ENCODE data around the gene HERC3. TPM values are rescaled to one million over a fixed set of nuclear protein-coding genes. Genes with fewer than 3 reads are reported as not detected.

HERC3 gene
- polyA plus RNA-seq, 3 donors: 30.5 to 36.9 (median 36.7) TPM

DNA sequence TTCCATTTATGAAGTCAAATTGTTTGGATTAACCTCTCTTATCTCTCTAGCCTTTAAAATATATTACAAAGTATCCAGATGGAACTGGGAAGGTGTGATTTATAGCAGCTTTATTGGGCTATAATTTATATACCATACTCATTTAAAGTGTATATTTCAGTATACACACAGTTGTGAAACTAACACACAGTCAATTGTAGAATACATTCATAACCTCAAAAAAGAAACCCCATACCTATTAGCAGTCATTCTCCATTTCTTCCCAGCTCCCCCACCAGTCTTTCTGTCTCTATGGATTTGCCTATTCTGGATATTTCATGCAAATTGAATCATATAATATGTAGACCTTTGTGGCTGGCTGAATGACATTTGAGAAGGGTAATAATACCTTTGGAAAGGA is 112.9 kb downstream of the HERC3 start:
- Histone ChIP-seq H3K36me3 (replicated peaks in 1 of 2; ENCODE audit: control insufficient read depth in 1 of 2, insufficient read depth in 2 of 2, low read length in 2 of 2) (peaks cover 66 to 96% of the 10 kb centered on the region in 2 donors), H4K20me1 (ENCODE audit: insufficient read depth, low read length) (peaks cover 6% of the 10 kb centered on the region), H3K4me2 (replicated peaks; ENCODE audit: extremely low read depth, low read length, poor library complexity, severe bottlenecking) (no peak overlapping the region), H3K27ac (ENCODE audit: low read depth in 1 of 2, low read length in 2 of 2) (no peak overlapping the region), H3K4me3 (replicated peaks in 1 of 3; ENCODE audit: low read depth in 2 of 3, low read length in 3 of 3) (no peak overlapping the region), H3K9me3 (replicated peaks in 1 of 2; ENCODE audit: control insufficient read depth in 1 of 2, insufficient read depth in 1 of 2, low read length in 2 of 2) (no peaks in the 10 kb centered on the region), H3K27me3 (ENCODE audit: control insufficient read depth in 2 of 2, insufficient read depth in 2 of 2, low read length in 2 of 2) (no peaks in the 10 kb centered on the region), H3K79me2 (ENCODE audit: insufficient read depth, low read length) (no peaks in the 10 kb centered on the region), H3K9ac (ENCODE audit: insufficient read depth, low read length, poor library complexity, severe bottlenecking) (no peak overlapping the region), H3K4me1 (ENCODE audit: control insufficient read depth in 1 of 2, insufficient read depth in 2 of 2, low read length in 2 of 2) (no peaks in the 10 kb centered on the region), H2AFZ (ENCODE audit: insufficient read depth, low read depth, low read length, poor library complexity, severe bottlenecking) (no peak overlapping the region)
- H3K36me3 Mint-ChIP-seq: peaks cover 77 to 82% of the 10 kb centered on the region in 2 donors
- no peaks in the 10 kb centered on the region for H3K27me3 Mint-ChIP-seq (ENCODE audit: low read depth in 3 of 3)
- intact Hi-C loops (cut with micrococcal nuclease): no loop called here
- peaks cover 3% of the 10 kb centered on the region for H3K4me1 Mint-ChIP-seq
- H3K27ac Mint-ChIP-seq: peak overlapping the region in 1 of 7 donors; percentile 9
- H3K9me3 Mint-ChIP-seq: no peaks in the 10 kb centered on the region
- H3K4me3 Mint-ChIP-seq: no peak overlapping the region
- TF ChIP-seq, protein P1, sequence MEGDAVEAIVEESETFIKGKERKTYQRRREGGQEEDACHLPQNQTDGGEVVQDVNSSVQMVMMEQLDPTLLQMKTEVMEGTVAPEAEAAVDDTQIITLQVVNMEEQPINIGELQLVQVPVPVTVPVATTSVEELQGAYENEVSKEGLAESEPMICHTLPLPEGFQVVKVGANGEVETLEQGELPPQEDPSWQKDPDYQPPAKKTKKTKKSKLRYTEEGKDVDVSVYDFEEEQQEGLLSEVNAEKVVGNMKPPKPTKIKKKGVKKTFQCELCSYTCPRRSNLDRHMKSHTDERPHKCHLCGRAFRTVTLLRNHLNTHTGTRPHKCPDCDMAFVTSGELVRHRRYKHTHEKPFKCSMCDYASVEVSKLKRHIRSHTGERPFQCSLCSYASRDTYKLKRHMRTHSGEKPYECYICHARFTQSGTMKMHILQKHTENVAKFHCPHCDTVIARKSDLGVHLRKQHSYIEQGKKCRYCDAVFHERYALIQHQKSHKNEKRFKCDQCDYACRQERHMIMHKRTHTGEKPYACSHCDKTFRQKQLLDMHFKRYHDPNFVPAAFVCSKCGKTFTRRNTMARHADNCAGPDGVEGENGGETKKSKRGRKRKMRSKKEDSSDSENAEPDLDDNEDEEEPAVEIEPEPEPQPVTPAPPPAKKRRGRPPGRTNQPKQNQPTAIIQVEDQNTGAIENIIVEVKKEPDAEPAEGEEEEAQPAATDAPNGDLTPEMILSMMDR (IDR thresholded peaks at IDR 0.05): no peak
- no peak for DNase-seq

DNA sequence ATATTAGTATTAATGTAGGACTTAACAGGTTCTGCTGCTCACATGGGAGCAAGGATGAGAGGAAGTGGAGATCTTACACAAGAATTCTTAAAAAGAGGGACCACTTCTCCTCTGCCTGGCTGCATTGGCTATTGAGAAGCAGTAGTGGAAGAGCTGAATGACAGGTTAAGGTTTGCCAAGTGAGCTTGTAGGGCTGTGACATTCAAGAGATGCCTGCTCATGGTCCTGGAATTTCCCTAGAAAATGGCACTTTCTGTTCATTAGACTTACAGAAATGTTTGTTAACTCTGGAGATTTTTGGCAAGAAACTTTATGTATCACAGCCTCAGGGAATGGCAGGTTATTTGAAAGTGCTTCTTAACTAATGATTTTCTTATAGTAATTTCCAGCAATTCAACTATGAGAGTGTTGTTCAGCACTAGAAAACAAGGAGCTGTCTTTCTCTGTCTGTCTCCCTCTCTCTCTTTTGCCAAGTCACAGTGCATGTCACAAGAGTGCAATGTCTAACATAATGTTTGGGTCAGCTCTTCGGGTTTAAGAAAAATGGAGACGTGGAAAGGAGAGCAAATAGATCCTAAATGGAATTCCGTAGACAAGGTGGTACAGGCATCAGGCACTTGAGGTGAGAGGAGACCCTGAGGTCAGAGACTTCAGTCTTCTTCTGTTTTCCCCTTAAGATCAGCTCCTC is 113.7 kb downstream of the HERC3 start:
- Mint-ChIP-seq H3K4me3 (no peak overlapping the region), H3K27ac (no peak overlapping the region), H3K9me3 (no peaks in the 10 kb centered on the region), H3K27me3 (ENCODE audit: low read depth in 3 of 3) (no peaks in the 10 kb centered on the region), H3K36me3 (peaks cover 78 to 83% of the 10 kb centered on the region in 2 donors), H3K4me1 (peaks cover 3% of the 10 kb centered on the region)
- DNase-seq: no peak
- no peak overlapping the region for H2AFZ ChIP-seq (ENCODE audit: insufficient read depth, low read depth, low read length, poor library complexity, severe bottlenecking)
- no peaks in the 10 kb centered on the region for H3K9me3 ChIP-seq (replicated peaks in 1 of 2; ENCODE audit: control insufficient read depth in 1 of 2, insufficient read depth in 1 of 2, low read length in 2 of 2)
- H3K79me2 ChIP-seq (ENCODE audit: insufficient read depth, low read length): no peaks in the 10 kb centered on the region
- intact Hi-C loops (cut with micrococcal nuclease): no loop called here
- no peak overlapping the region for H3K4me3 ChIP-seq (replicated peaks in 1 of 3; ENCODE audit: low read depth in 2 of 3, low read length in 3 of 3)
- peaks cover 6% of the 10 kb centered on the region for H4K20me1 ChIP-seq (ENCODE audit: insufficient read depth, low read length)
- H3K27me3 ChIP-seq (ENCODE audit: control insufficient read depth in 2 of 2, insufficient read depth in 2 of 2, low read length in 2 of 2): no peaks in the 10 kb centered on the region
- TF ChIP-seq, protein P1 (IDR thresholded peaks at IDR 0.05): no peak
- H3K9ac ChIP-seq (ENCODE audit: insufficient read depth, low read length, poor library complexity, severe bottlenecking): no peak overlapping the region
- WGBS (ENCODE audit: insufficient coverage): no CpG with 5 or more reads among the region's 3 CpGs
- H3K4me2 ChIP-seq (replicated peaks; ENCODE audit: extremely low read depth, low read length, poor library complexity, severe bottlenecking): no peak overlapping the region
- no peaks in the 10 kb centered on the region for H3K4me1 ChIP-seq (ENCODE audit: control insufficient read depth in 1 of 2, insufficient read depth in 2 of 2, low read length in 2 of 2)
- H3K27ac ChIP-seq (ENCODE audit: low read depth in 1 of 2, low read length in 2 of 2): no peak overlapping the region
- peaks cover 73 to 96% of the 10 kb centered on the region in 2 donors for H3K36me3 ChIP-seq (replicated peaks in 1 of 2; ENCODE audit: control insufficient read depth in 1 of 2, insufficient read depth in 2 of 2, low read length in 2 of 2)
